ENCODE measurements around the gene TOMM20. TPM values are rescaled to one million over a fixed set of nuclear protein-coding genes. Genes with fewer than 3 reads are reported as not detected.

TOMM20 gene
- total RNA-seq, 1 donor from 2014 or later, result 97.5 TPM

GRCh38 chr1:235139315-235139714 lies 10.7 kb upstream of the TOMM20 start:
- ATAC-seq (no peak), DNase-seq (ENCODE audit: low spot score) (no peak)

DNA sequence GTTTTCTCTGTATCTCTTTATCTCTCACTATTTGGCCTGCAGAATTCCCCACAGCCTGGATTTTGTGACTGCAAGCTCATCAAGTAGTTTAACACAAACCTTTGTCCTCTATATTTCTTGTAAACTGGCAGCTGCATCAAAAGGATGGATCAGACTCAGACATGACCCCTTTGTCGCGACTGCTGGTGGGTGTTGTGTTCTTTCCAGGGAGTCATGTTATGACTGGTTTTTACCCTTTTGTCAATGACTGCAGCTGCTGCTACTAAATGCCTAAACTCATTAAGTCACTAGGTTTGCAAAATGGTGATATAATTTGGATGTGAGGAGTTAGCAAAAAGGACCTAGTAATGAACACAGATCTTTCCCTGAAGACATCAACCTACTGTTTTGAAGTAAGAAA lies 10.2 kb upstream of the TOMM20 start:
- no peak for DNase-seq (ENCODE audit: low spot score)
- no peak for ATAC-seq
- intact Hi-C loops (cut with DNase I), result no loop called here

More at GRCh38 chr1:235139315-235139714, 10.7 kb upstream of the TOMM20 start:
- intact Hi-C loops (cut with DNase I), result no loop called here

GRCh38 chr1:235136111-235136510 lies 7.5 kb upstream of the TOMM20 start:
- ATAC-seq, result no peak
- intact Hi-C loops (cut with DNase I), result no loop called here

GRCh38 chr1:235134171-235134570 lies 5.5 kb upstream of the TOMM20 start:
- intact Hi-C loops (cut with DNase I), result no loop called here
- DNase-seq (ENCODE audit: low spot score), result no peak
- no peak for ATAC-seq

More at GRCh38 chr1:235136111-235136510, 7.5 kb upstream of the TOMM20 start:
- no peak for DNase-seq (ENCODE audit: low spot score)

- ATAC-seq (no peak), DNase-seq (ENCODE audit: low spot score) (no peak)
- intact Hi-C loops (cut with DNase I), result no loop called here
Measured at GRCh38 chr1:235133086-235133485, 4.4 kb upstream of the TOMM20 start.

- ATAC-seq (no peak), DNase-seq (ENCODE audit: low spot score) (no peak)
- intact Hi-C loops (cut with DNase I), result no loop called here
Measured at GRCh38 chr1:235131961-235132360, 3.3 kb upstream of the TOMM20 start.

DNA sequence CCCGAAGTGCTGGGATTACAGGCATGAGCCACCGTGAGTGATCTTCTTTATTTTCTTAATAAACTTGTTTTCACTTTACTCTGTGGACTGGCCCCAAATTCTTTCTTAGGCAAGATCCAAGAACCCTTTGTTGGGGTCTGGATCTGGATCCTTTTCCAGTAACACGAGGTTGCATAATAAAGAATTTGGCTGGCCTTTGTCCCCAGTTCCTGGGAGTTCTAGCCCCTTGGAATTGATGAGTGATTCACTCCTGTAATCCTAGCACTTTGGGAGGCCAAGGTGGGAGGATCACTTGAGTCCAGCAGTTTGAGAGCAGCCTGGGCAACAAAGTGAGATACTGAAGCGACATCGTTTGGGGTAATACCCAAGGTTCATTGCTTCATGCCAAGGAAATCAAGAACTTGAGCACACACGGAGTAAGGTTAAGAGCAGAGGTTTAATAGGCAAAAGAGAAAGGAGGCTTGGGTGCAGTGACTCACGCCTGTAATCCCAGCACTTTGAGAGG lies 2.2 kb upstream of the TOMM20 start:
- DNase-seq (ENCODE audit: low spot score) (no peak), ATAC-seq (no peak)
- intact Hi-C loops (cut with DNase I), result no loop called here

DNA sequence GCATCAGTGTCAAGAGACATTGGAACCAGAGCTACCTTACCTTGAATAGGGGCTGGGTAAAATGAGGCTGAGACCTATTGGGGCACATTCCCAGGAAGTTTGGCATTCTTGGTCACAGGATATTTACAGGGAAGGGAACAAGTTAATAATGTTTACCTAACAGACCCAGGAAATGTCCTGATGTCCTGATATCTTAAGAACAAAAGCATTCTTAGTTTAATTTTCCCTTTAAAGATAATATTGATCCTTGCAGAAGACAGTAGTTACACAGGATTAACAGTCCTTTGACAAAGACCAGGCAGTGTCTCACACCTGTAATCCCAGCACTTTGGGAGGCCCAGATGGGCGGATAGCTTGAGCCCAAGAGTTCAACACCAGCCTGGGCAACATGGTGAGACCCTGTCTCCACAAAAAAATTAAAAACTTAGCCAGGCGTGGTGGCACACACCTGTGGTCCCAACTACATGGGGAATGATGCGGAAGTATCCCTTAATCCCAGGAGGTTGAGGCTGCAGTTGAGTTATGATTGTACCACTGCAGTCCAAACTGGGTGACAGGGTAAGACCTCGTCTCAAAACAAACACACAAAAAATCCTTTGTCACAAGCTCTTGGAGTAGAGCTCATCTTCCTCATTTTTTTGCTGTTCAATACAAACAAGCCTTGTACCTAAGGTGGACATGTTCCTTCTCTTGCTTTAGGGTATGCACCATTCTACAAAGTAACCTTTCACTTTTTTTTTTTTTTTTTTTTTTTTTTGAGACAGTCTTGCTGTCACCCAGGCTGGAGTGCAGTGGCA lies 1.3 kb upstream of the TOMM20 start:
- ATAC-seq (no peak), DNase-seq (ENCODE audit: low spot score) (no peak)
- intact Hi-C loops (cut with DNase I), result no loop called here

DNA sequence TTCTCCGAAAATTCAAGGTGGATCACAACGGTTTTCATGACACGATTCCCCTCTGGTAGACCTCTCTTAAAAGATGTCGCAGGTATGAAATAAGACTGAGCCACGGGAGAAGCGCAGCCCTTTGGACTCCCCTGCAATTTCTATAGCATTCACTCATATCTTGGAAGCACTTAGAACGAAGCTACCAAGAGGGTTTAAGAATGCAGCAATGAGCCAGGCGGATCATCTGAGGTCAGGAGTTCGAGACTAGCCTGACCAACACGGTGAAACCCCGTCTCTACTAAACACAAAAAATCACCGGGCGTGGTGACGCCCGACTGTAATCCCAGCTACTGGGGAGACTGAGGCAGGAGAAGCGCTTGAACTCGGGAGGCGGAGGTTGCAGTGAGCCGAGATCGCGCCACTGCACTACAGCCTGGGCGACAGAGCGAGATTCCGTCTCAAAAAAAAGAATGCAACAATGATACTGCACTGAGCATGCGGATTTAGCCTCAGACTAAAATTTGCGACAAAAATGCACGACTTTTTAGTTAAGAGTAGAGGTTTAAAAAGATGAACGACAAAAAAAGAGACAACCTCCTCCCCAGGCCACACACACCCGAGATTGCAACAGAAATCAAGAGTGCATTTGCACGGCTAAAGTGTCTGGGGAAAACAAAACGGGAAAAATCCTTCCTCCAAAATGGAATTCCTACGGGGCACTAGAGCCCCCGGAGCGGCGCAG lies 743 bp downstream of the TOMM20 start:
- intact Hi-C loops (cut with DNase I), result no loop called here

DNA sequence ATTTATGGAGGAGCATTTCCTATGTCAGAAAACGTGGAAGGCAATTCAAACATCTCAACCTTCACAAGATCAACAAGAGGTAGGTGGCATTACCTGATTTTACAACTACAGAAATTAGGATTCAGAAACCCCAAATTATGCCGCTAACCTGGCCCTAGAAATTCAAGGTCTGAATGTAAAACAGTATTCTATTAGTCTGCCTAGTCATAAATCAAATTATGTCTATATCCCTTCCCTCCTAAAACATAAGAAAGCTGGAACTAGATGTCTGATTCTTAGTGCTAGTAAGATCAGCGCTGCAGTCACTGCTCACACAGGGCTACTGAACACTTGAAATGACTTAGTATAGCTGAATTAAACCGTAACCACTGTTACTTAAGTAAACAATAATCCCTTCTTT lies 1.4 kb downstream of the TOMM20 start:
- intact Hi-C loops (cut with DNase I), result no loop called here
- DNase-seq (ENCODE audit: low spot score), result no peak
- no peak for ATAC-seq

More for the DNA sequence above, 743 bp downstream of the TOMM20 start:
- no peak for ATAC-seq
- DNase-seq (ENCODE audit: low spot score), result no peak

GRCh38 chr1:235124665-235125064 lies 4.0 kb downstream of the TOMM20 start:
- intact Hi-C loops (cut with DNase I), result no loop called here
- no peak for ATAC-seq
- DNase-seq (ENCODE audit: low spot score), result no peak

- DNase-seq (ENCODE audit: low spot score) (no peak), ATAC-seq (no peak)
- intact Hi-C loops (cut with DNase I), result no loop called here
Measured at GRCh38 chr1:235124111-235124510, 4.5 kb downstream of the TOMM20 start.

GRCh38 chr1:235122348-235122747 lies 6.3 kb downstream of the TOMM20 start:
- intact Hi-C loops (cut with DNase I), result no loop called here
- DNase-seq (ENCODE audit: low spot score) (no peak), ATAC-seq (no peak)

DNA sequence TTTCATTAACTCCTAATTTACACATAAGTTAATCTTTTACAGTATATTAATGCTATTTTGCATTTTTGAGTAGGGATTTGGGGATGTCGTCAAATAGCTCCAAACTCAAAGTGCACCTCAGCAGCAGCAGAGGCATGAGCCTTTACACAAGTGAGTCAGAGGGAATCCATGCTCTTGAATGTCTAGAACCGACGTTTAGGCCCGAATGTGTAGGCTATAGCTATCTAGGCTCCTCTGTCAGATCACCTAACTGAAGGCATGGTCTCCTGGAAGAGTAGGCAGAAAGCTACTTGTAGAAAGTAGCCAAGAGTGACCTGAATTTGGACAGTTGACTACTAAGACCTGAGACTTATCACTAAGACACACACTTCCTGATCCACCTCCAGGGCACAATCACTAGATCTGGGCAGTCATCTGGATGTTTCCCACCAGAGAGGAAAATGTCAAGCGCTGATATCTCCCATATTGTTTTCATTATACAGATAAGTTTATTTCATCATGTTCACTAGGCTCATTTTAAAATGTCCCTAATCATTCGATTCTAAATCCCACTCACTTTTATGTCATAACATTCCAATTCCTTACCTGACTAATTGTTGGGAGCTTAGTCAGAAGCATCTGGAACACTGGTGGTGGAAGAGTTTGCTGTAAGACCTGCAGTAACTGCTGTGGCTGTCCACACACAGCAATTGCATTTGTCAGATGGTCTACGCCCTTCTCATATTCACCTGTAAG lies 15.3 kb downstream of the TOMM20 start:
- DNase-seq (ENCODE audit: low spot score) (no peak), ATAC-seq (no peak)
- intact Hi-C loops (cut with DNase I), result no loop called here

DNA sequence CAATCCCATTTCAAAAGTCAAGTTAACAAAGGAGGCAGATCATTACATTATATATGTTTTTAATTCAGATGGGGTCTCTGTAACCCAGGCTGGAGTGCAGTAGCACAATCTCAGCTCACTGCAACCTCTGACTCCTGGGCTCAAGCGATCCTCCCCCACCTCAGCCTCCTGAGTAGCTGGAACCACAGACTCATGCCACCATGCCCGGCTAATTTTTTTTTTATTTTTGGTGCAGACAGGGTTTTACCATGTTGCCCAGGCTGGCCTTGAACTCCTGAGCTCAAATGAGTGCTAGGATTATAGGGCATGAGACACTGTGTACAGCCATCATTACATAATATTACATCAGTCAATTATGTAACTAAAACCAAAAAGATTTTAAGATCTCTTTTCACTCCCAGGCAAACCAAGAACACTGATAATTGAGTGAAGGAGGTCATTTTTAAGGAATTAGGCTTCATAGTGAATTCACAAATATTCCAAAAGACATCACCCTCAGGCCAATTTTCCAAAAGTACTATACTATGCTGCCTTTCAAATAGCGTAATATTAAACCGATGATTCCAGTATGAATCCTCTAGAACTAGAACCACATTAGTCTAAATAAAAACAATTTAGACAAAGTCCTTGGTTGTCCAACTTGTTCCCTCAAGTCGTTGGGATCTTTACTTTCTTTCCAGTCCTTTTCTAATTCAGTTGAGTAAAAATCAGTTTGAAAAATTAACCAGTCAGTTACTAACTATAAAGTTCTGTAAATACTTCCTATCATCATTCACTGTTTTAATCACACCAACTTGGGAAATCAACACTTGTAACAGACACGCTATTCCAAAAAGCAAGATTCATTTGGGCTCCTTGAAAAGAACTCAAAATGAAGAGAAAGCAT lies 16.1 kb downstream of the TOMM20 start:
- intact Hi-C loops (cut with DNase I), result no loop called here
- no peak for ATAC-seq

DNA sequence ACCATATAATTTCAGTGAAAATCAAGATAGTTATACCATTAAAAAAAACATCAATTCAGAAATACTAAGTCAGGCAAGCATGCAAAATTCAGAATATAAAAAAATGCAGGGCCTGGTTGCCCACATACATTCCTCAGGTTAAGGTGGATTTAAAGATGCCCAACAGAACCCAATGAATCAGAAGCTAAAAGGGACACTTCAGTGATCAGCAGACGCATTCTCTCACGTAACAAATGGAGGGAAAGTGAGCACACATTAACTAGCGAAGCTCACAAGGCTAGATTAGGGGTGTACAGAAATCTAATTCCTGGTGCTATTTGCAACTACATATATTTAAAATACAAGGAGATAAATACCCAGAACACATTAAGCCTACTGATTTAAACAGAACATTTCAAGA lies 17.5 kb downstream of the TOMM20 start:
- DNase-seq (ENCODE audit: low spot score) (no peak), ATAC-seq (no peak)
- intact Hi-C loops (cut with DNase I), result no loop called here

More for the DNA sequence above, 16.1 kb downstream of the TOMM20 start:
- no peak for DNase-seq (ENCODE audit: low spot score)

DNA sequence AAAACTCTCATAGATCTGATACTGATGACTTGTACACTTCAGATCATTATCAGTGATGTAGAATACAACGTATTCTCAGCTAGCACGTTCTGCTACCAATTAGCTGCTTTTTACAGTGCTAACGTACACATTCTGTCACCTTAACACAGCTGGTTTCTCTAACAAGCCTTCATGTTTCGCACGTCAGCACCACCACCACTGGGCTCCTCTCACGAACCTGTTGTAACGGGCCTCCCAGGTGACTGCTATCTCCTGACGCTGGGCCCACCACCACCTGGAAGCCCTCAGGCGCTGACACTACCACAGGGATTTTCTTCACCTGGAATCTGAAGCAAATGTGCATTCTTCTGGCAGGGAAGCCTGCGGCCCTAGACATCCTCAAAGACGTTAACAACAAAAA lies 19.8 kb downstream of the TOMM20 start:
- DNase-seq (ENCODE audit: low spot score) (no peak), ATAC-seq (no peak)
- intact Hi-C loops (cut with DNase I), result no loop called here

DNA sequence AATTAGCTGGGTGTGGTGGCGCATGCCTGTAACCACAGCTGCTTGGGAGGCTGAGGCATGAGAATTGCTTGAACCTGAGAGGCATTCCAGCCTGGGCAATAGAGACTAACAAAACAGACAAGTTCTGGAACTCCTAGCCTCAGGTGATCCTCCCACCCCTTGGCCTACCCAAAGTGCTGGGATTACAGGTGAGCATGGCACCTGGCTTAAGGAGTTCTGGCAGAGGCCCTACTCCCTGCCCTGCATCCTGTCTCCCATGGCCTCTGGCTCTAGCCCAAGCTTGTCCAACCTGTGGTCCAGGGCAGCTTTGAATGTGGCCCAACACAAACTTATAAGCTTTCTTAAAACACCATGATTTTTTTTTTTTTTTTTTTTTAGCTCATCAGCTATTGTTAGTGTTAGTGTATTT lies 20.4 kb downstream of the TOMM20 start:
- ATAC-seq (no peak), DNase-seq (ENCODE audit: low spot score) (no peak)
- intact Hi-C loops (cut with DNase I), result no loop called here
